Endodermal cell (in vitro differentiated cells): ENCODE measurements around the gene KRT1. TPM values are rescaled to one million over a fixed set of nuclear protein-coding genes. Genes with fewer than 3 reads are reported as not detected.

Experiments used
- DNase-seq: peaks from one replicate; pipeline ENCODE4 v3.0.0-alpha.2; 2017
- H3K27ac ChIP-seq: 2 replicates; pipeline ENCODE4 v1.5.1; 2013; ENCODE audit warnings: mild to moderate bottlenecking, low read depth, low read length, moderate library complexity
- H3K27me3 ChIP-seq: 2 replicates; pipeline ENCODE4 v1.6.1; 2013; ENCODE audit warnings: mild to moderate bottlenecking, low read length, moderate library complexity; ENCODE audit not compliant: insufficient read depth, control insufficient read depth, poor library complexity, severe bottlenecking
- H3K36me3 ChIP-seq: 2 replicates; pipeline ENCODE4 v1.7.0; 2013; ENCODE audit warnings: mild to moderate bottlenecking, low read length, moderate library complexity; ENCODE audit not compliant: control insufficient read depth, insufficient read depth
- H3K4me1 ChIP-seq: one replicate; pipeline ENCODE4 v1.7.0; 2013; ENCODE audit warnings: low read length; ENCODE audit not compliant: control insufficient read depth, insufficient read depth
- H3K4me3 ChIP-seq: 2 replicates; pipeline ENCODE4 v1.5.1; 2013; ENCODE audit warnings: mild to moderate bottlenecking, low read length, moderate library complexity
- H3K9ac ChIP-seq: 2 replicates; pipeline ENCODE4 v1.6.1; 2013; ENCODE audit warnings: mild to moderate bottlenecking, low read length, moderate library complexity; ENCODE audit not compliant: poor library complexity, severe bottlenecking; ENCODE audit errors: extremely low read depth
- H3K9me3 ChIP-seq: 2 replicates; pipeline ENCODE4 v1.6.1; 2013; ENCODE audit warnings: mild to moderate bottlenecking, low read length, moderate library complexity; ENCODE audit not compliant: control insufficient read depth
- H3K27ac Mint-ChIP-seq: 2 replicates; pipeline ENCODE4 v1.8.0; 2020; ENCODE audit warnings: mixed read lengths
- H3K27me3 Mint-ChIP-seq: 2 replicates; pipeline ENCODE4 v1.8.0; 2021; ENCODE audit warnings: mild to moderate bottlenecking, mixed read lengths; ENCODE audit not compliant: insufficient read depth
- H3K36me3 Mint-ChIP-seq: 2 replicates; pipeline ENCODE4 v1.8.0; 2020; ENCODE audit warnings: low read depth, mixed read lengths
- H3K4me1 Mint-ChIP-seq: 2 replicates; pipeline ENCODE4 v1.8.0; 2020; ENCODE audit warnings: mixed read lengths
- H3K4me3 Mint-ChIP-seq: 2 replicates; pipeline ENCODE4 v1.8.0; 2020; ENCODE audit warnings: mild to moderate bottlenecking, moderate library complexity, mixed read lengths
- H3K9me3 Mint-ChIP-seq: 2 replicates; pipeline ENCODE4 v1.8.0; 2020; ENCODE audit warnings: mild to moderate bottlenecking, mixed read lengths
- WGBS, 2 experiments: methylation state at CpG; one replicate each; pipeline versions ENCODE4 v1.1.5 to v1.1.7; 2013; ENCODE audit warnings: missing lambda C conversion rate in 2 of 2, mixed read lengths in 1 of 2; ENCODE audit not compliant: insufficient coverage in 1 of 2, insufficient read length in 1 of 2; 5-methylcytosine and 5-hydroxymethylcytosine counted together
- total RNA-seq, 2 donors: library from RNA; stranded (reverse); fragmentation: NEBNext Ultra II Directional in 1 of 2; extraction: Animal tissue kit (Norgen Biotek cat#: 25700) in 1 of 2; gene quantifications; 2 replicates in 1 of 2; 3 replicates in 1 of 2; pipeline ENCODE4 v1.2.1, GENCODE V29; 2021
- TF ChIP-seq, protein P1 (sequence below): fragments of 200-600 bp; sonication (generic); conservative IDR thresholded peaks from 2 replicates; pipeline ENCODE4 v1.5.0; 2021; ENCODE audit warnings: antibody characterized with exemption, mild to moderate bottlenecking

Gene KRT1
- total RNA-seq, 2 donors from 2014 or later: not detected

GRCh38 chr12:52716061-52716460 lies 35.9 kb upstream of the KRT1 start:
- Mint-ChIP-seq H3K27me3 (peaks cover 61% of the 10 kb centered on the region), H3K9me3 (no peaks in the 10 kb centered on the region), H3K4me3 (no peak overlapping the region), H3K4me1 (peaks cover 4% of the 10 kb centered on the region), H3K27ac (no peak overlapping the region), H3K36me3 (no peaks in the 10 kb centered on the region)
- Histone ChIP-seq H3K27ac (no peak overlapping the region), H3K9me3 (no peaks in the 10 kb centered on the region), H3K9ac (no peak overlapping the region), H3K36me3 (no peaks in the 10 kb centered on the region), H3K27me3 (peaks cover 60% of the 10 kb centered on the region), H3K4me1 (no peaks in the 10 kb centered on the region), H3K4me3 (no peak overlapping the region)
- no peak for DNase-seq
- WGBS, 2 experiments: 92 to 93% methylated on average over 4 to 5 of the region's 5 CpGs
- TF ChIP-seq, protein P1, sequence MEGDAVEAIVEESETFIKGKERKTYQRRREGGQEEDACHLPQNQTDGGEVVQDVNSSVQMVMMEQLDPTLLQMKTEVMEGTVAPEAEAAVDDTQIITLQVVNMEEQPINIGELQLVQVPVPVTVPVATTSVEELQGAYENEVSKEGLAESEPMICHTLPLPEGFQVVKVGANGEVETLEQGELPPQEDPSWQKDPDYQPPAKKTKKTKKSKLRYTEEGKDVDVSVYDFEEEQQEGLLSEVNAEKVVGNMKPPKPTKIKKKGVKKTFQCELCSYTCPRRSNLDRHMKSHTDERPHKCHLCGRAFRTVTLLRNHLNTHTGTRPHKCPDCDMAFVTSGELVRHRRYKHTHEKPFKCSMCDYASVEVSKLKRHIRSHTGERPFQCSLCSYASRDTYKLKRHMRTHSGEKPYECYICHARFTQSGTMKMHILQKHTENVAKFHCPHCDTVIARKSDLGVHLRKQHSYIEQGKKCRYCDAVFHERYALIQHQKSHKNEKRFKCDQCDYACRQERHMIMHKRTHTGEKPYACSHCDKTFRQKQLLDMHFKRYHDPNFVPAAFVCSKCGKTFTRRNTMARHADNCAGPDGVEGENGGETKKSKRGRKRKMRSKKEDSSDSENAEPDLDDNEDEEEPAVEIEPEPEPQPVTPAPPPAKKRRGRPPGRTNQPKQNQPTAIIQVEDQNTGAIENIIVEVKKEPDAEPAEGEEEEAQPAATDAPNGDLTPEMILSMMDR: no peak

DNA sequence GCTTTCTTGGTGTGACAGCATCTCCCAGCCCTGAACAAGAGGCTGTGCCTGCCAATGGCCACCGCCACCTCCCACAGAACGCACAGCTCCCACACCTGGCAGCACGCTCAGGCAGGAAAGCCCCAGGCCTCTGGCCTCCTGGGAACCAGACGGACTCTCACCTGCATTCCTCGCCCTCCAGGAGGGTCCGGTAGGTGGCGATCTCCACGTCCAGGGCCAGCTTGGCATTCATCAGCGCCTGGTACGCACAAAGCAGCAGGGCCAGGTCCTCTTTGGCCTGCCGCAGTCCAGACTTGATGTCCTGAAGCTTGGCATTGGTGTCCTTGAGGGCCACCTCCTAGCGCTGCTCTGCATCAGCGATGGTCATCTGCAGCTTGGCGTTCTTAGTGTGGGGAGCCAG lies 35.2 kb upstream of the KRT1 start:
- Histone ChIP-seq H3K27me3 (peaks cover 60% of the 10 kb centered on the region), H3K36me3 (no peaks in the 10 kb centered on the region), H3K4me1 (no peaks in the 10 kb centered on the region), H3K9ac (no peak overlapping the region), H3K9me3 (no peaks in the 10 kb centered on the region), H3K4me3 (no peak overlapping the region), H3K27ac (no peak overlapping the region)
- peak; percentile 93 for DNase-seq
- H3K9me3 Mint-ChIP-seq: no peaks in the 10 kb centered on the region
- H3K27me3 Mint-ChIP-seq: peaks cover 61% of the 10 kb centered on the region
- H3K36me3 Mint-ChIP-seq: no peaks in the 10 kb centered on the region
- 79 to 80% methylated on average over 11 to 14 of the region's 14 CpGs for WGBS, 2 experiments
- no peak overlapping the region for H3K27ac Mint-ChIP-seq
- TF ChIP-seq, protein P1: peak; percentile 77
- H3K4me1 Mint-ChIP-seq: peaks cover 4% of the 10 kb centered on the region
- H3K4me3 Mint-ChIP-seq: no peak overlapping the region

- 81 to 100% methylated on average over 2 to 3 of the region's 4 CpGs for WGBS, 2 experiments
- H3K27me3 Mint-ChIP-seq: peaks cover 60% of the 10 kb centered on the region
- Histone ChIP-seq H3K9me3 (no peaks in the 10 kb centered on the region), H3K27ac (no peak overlapping the region), H3K4me3 (no peak overlapping the region), H3K36me3 (no peaks in the 10 kb centered on the region), H3K4me1 (no peaks in the 10 kb centered on the region), H3K9ac (no peak overlapping the region), H3K27me3 (peaks cover 60% of the 10 kb centered on the region)
- peaks cover 4% of the 10 kb centered on the region for H3K4me1 Mint-ChIP-seq
- no peak overlapping the region for H3K27ac Mint-ChIP-seq
- H3K9me3 Mint-ChIP-seq: no peaks in the 10 kb centered on the region
- DNase-seq: no peak
- no peaks in the 10 kb centered on the region for H3K36me3 Mint-ChIP-seq
- TF ChIP-seq, protein P1: no peak
- no peak overlapping the region for H3K4me3 Mint-ChIP-seq
These were observed 34.7 kb upstream of the KRT1 start for GRCh38 chr12:52714887-52715281.
